Right cardiac atrium (tissue), 5 donors: ENCODE data around the gene LCN10. TPM values are rescaled to one million over a fixed set of nuclear protein-coding genes. Genes with fewer than 3 reads are reported as not detected.
"Not testable (repeated sequence)": the region's sequence is repeated elsewhere in the genome, so short reads cannot be mapped to it uniquely, and the experiment has no call there.

Experiments used
- ATAC-seq, 2 donors: fragments of 200-7000 bp; cut with Tn5 transposase; one replicate each; pipeline versions ENCODE4 v1.8.0 to v1.9.1; 2020; ENCODE audit warnings: moderate library complexity in 2 of 2, mild to moderate bottlenecking in 1 of 2
- DNase-seq, 3 donors: peaks; one replicate each; pipeline ENCODE4 v3.0.0-alpha.2; 2020
- H3K27ac ChIP-seq: one replicate; pipeline ENCODE4 v1.5.1; 2013; ENCODE audit warnings: mild to moderate bottlenecking, low read length, control low read depth, moderate library complexity
- H3K27me3 ChIP-seq: one replicate; pipeline ENCODE4 v1.6.1; 2013; ENCODE audit not compliant: control insufficient read depth, insufficient read depth
- H3K4me1 ChIP-seq: one replicate; pipeline ENCODE4 v1.6.1; 2013; ENCODE audit warnings: low read length; ENCODE audit not compliant: control insufficient read depth, insufficient read depth
- H3K4me3 ChIP-seq: one replicate; pipeline ENCODE4 v1.5.1; 2013; ENCODE audit warnings: low read length, control low read depth
- H3K9me3 ChIP-seq: one replicate; pipeline ENCODE4 v1.6.1; 2013; ENCODE audit warnings: low read length; ENCODE audit not compliant: control insufficient read depth
- WGBS: extraction: QIAGEN DNeasy Blood & Tissue Kit; methylation state at CpG from one replicate; pipeline ENCODE4 v1.1.7; 2013; 5-methylcytosine and 5-hydroxymethylcytosine counted together
- intact Hi-C, 4 donors: fragments of 100-400 bp; cut with DNase I; formaldehyde crosslinking; loops; one replicate each; pipeline versions ENCODE4 v1.11.0 to v1.14.0; 2022 to 2023
- polyA plus RNA-seq: library from polyadenylated mRNA; stranded (reverse); fragments of 200-250 nt; gene quantifications from one replicate; pipeline ENCODE4 v1.2.3, GENCODE V29; 2013
- total RNA-seq, 4 donors: library from RNA; stranded (reverse); fragmentation: NEBNext Ultra II Directional; extraction: Animal tissue kit (Norgen Biotek cat#: 25700); gene quantifications; one replicate each; pipeline ENCODE4 v1.2.1, GENCODE V29; 2021
- donor health status: healthy with polysubstance abuse.
- donor health status: DM: no; HTN: yes; CAD: no.
- donor health status: DM: no; HTN: no; CAD: no.
- donor health status: DM: no; HTN: yes; CAD: no; lungs with severe emphysema.
- donor health status: DM: yes; HTN: yes; CAD: no.

LCN10 gene
- total and polyA plus RNA-seq, 5 donors, result 4.5 to 14.7 (median 8.7) TPM

GRCh38 chr9:136785565-136786355, 43.0 kb upstream of the LCN10 start:
- H3K4me3 ChIP-seq, ATAC-seq, H3K27me3 ChIP-seq, H3K9me3 ChIP-seq, H3K27ac ChIP-seq, H3K4me1 ChIP-seq, DNase-seq: not testable (repeated sequence)
- 86% methylated on average over 23 of the region's 23 CpGs for WGBS
- intact Hi-C loops, result loop anchor here (2.0 to 10.0 kb wide), 3 partner anchors 249 to 279 kb away; no protein-coding TSS in a partner anchor

GRCh38 chr9:136784997-136785361, 42.2 kb upstream of the LCN10 start:
- H3K9me3 ChIP-seq, result no peaks in the 10 kb centered on the region
- no peaks in the 10 kb centered on the region for H3K4me1 ChIP-seq
- intact Hi-C loops, result loop anchor here in 3 of 4 donors (5.0 to 10.0 kb wide), 2 partner anchors 252 to 280 kb away; no protein-coding TSS in a partner anchor
- no peak overlapping the region for H3K4me3 ChIP-seq
- H3K27ac ChIP-seq, result no peak overlapping the region
- H3K27me3 ChIP-seq, result no peaks in the 10 kb centered on the region
- no peak for DNase-seq
- 83% methylated on average over 6 of the region's 6 CpGs for WGBS
- ATAC-seq, result no peak

GRCh38 chr9:136784249-136784996, 41.7 kb upstream of the LCN10 start:
- Histone ChIP-seq H3K4me3 (no peak overlapping the region), H3K27ac (no peak overlapping the region), H3K4me1 (no peaks in the 10 kb centered on the region), H3K27me3 (no peaks in the 10 kb centered on the region), H3K9me3 (no peaks in the 10 kb centered on the region)
- DNase-seq (no peak), ATAC-seq (no peak)
- intact Hi-C loops, result loop anchor here in 1 of 4 donors (10.0 kb wide), 1 partner anchor 280 kb away; no protein-coding TSS in a partner anchor
- WGBS, result 54% methylated on average over 9 of the region's 9 CpGs

- no peak overlapping the region for H3K27ac ChIP-seq
- H3K9me3 ChIP-seq, result no peaks in the 10 kb centered on the region
- no peak overlapping the region for H3K4me3 ChIP-seq
- ATAC-seq, result no peak
- no peaks in the 10 kb centered on the region for H3K27me3 ChIP-seq
- DNase-seq, result no peak
- 93% methylated on average over 3 of the region's 3 CpGs for WGBS
- intact Hi-C loops, result loop anchor here in 1 of 4 donors (10.0 kb wide), 1 partner anchor 282 kb away; no protein-coding TSS in a partner anchor
- H3K4me1 ChIP-seq, result no peaks in the 10 kb centered on the region
These were observed 39.7 kb upstream of the LCN10 start for GRCh38 chr9:136782452-136782851.

GRCh38 chr9:136779808-136780207, 37.1 kb upstream of the LCN10 start:
- Histone ChIP-seq H3K9me3 (no peaks in the 10 kb centered on the region), H3K4me1 (no peaks in the 10 kb centered on the region), H3K27ac (no peak overlapping the region), H3K4me3 (no peak overlapping the region), H3K27me3 (no peaks in the 10 kb centered on the region)
- 75% methylated on average over 5 of the region's 5 CpGs for WGBS
- intact Hi-C loops, result loop anchor here in 1 of 4 donors (10.0 kb wide), 1 partner anchor 285 kb away; no protein-coding TSS in a partner anchor
- DNase-seq (no peak), ATAC-seq (no peak)

GRCh38 chr9:136777359-136777758, 34.6 kb upstream of the LCN10 start:
- ATAC-seq (no peak), DNase-seq (no peak)
- no peaks in the 10 kb centered on the region for H3K9me3 ChIP-seq
- no peak overlapping the region for H3K4me3 ChIP-seq
- H3K27me3 ChIP-seq, result no peaks in the 10 kb centered on the region
- H3K4me1 ChIP-seq, result no peaks in the 10 kb centered on the region
- no peak overlapping the region for H3K27ac ChIP-seq
- intact Hi-C loops, result no loop called here
- 82% methylated on average over 14 of the region's 14 CpGs for WGBS

- Histone ChIP-seq H3K4me3 (no peak overlapping the region), H3K9me3 (no peaks in the 10 kb centered on the region), H3K27me3 (no peaks in the 10 kb centered on the region), H3K4me1 (no peaks in the 10 kb centered on the region), H3K27ac (no peak overlapping the region)
- 48% methylated on average over 7 of the region's 7 CpGs for WGBS
- intact Hi-C loops, result no loop called here
- DNase-seq (no peak), ATAC-seq (no peak)
These were observed 34.2 kb upstream of the LCN10 start for GRCh38 chr9:136776947-136777346.

GRCh38 chr9:136775191-136775590, 32.5 kb upstream of the LCN10 start:
- intact Hi-C loops, result no loop called here
- no peaks in the 10 kb centered on the region for H3K27me3 ChIP-seq
- no peak overlapping the region for H3K4me3 ChIP-seq
- ATAC-seq (peak in 1 of 2 donors; percentile 12), DNase-seq (no peak)
- WGBS, result 77% methylated on average over 6 of the region's 6 CpGs
- H3K4me1 ChIP-seq, result no peaks in the 10 kb centered on the region
- no peaks in the 10 kb centered on the region for H3K9me3 ChIP-seq
- H3K27ac ChIP-seq, result no peak overlapping the region

- H3K27ac ChIP-seq, result no peak overlapping the region
- no peak for DNase-seq
- ATAC-seq, result no peak
- H3K27me3 ChIP-seq, result no peaks in the 10 kb centered on the region
- intact Hi-C loops, result no loop called here
- H3K4me3 ChIP-seq, result no peak overlapping the region
- 90% methylated on average over 12 of the region's 12 CpGs for WGBS
- no peaks in the 10 kb centered on the region for H3K9me3 ChIP-seq
- no peaks in the 10 kb centered on the region for H3K4me1 ChIP-seq
These were observed 31.8 kb upstream of the LCN10 start for GRCh38 chr9:136774416-136775045.

- H3K27me3 ChIP-seq, result no peaks in the 10 kb centered on the region
- H3K9me3 ChIP-seq, result no peaks in the 10 kb centered on the region
- ATAC-seq (peak; percentile 52 to 61), DNase-seq (peak in 1 of 3 donors; percentile 63)
- intact Hi-C loops, result no loop called here
- H3K4me1 ChIP-seq, result no peaks in the 10 kb centered on the region
- H3K4me3 ChIP-seq, result no peak overlapping the region
- WGBS, result 75% methylated on average over 7 of the region's 7 CpGs
- no peak overlapping the region for H3K27ac ChIP-seq
These were observed 30.8 kb upstream of the LCN10 start for GRCh38 chr9:136773386-136774044.
